Measurements from ENCODE around the gene UGT1A4. TPM values are rescaled to one million over a fixed set of nuclear protein-coding genes. Genes with fewer than 3 reads are reported as not detected.

Gene UGT1A4
- total RNA-seq, 2 donors from 2014 or later = not detected

GRCh38 chr2:233811732-233812131, 93.2 kb downstream of the UGT1A4 start:
- no peaks in the 10 kb centered on the region for H3K4me1 ChIP-seq (replicated peaks)
- no peaks in the 10 kb centered on the region for H3K9me3 ChIP-seq
- 91% methylated on average over 8 of the region's 8 CpGs for WGBS
- H3K36me3 ChIP-seq = no peaks in the 10 kb centered on the region
- no peak for TF ChIP-seq POLR2A (IDR thresholded peaks at IDR 0.05)
- TF ChIP-seq POLR2AphosphoS5 (IDR thresholded peaks at IDR 0.05) = no peak
- no peak for TF ChIP-seq CTCF (IDR thresholded peaks at IDR 0.05)
- H3K4me3 ChIP-seq = no peak overlapping the region
- H3K27me3 ChIP-seq (replicated peaks; ENCODE audit: insufficient read depth) = no peaks in the 10 kb centered on the region
- intact Hi-C loops (cut with DNase I) = no loop called here
- DNase-seq (ENCODE audit: low spot score) = no peak
- no peak overlapping the region for H3K27ac ChIP-seq

- Histone ChIP-seq H3K27me3 (replicated peaks; ENCODE audit: insufficient read depth) (no peaks in the 10 kb centered on the region), H3K4me3 (no peak overlapping the region), H3K27ac (no peak overlapping the region), H3K4me1 (replicated peaks) (no peaks in the 10 kb centered on the region), H3K9me3 (no peaks in the 10 kb centered on the region), H3K36me3 (no peaks in the 10 kb centered on the region)
- no peak for DNase-seq (ENCODE audit: low spot score)
- WGBS = 77% methylated on average over 3 of the region's 3 CpGs
- TF ChIP-seq POLR2A (IDR thresholded peaks at IDR 0.05) (no peak), CTCF (IDR thresholded peaks at IDR 0.05) (no peak), POLR2AphosphoS5 (IDR thresholded peaks at IDR 0.05) (no peak)
- intact Hi-C loops (cut with DNase I) = no loop called here
Observed at GRCh38 chr2:233813236-233814055, 94.9 kb downstream of the UGT1A4 start.

- intact Hi-C loops (cut with DNase I) = no loop called here
- Histone ChIP-seq H3K27me3 (replicated peaks; ENCODE audit: insufficient read depth) (no peaks in the 10 kb centered on the region), H3K9me3 (no peaks in the 10 kb centered on the region), H3K36me3 (no peaks in the 10 kb centered on the region), H3K4me3 (no peak overlapping the region), H3K27ac (no peak overlapping the region), H3K4me1 (replicated peaks) (no peaks in the 10 kb centered on the region)
- DNase-seq (ENCODE audit: low spot score) = no peak
- WGBS = 36% methylated on average over 2 of the region's 2 CpGs
- TF ChIP-seq POLR2A (IDR thresholded peaks at IDR 0.05) (no peak), POLR2AphosphoS5 (IDR thresholded peaks at IDR 0.05) (no peak), CTCF (IDR thresholded peaks at IDR 0.05) (no peak)
Observed at GRCh38 chr2:233814056-233814835, 95.7 kb downstream of the UGT1A4 start.

GRCh38 chr2:233815861-233816260, 97.3 kb downstream of the UGT1A4 start:
- no peak overlapping the region for H3K27ac ChIP-seq
- no peaks in the 10 kb centered on the region for H3K4me1 ChIP-seq (replicated peaks)
- intact Hi-C loops (cut with DNase I) = no loop called here
- no peak for DNase-seq (ENCODE audit: low spot score)
- 77% methylated on average over 6 of the region's 6 CpGs for WGBS
- no peaks in the 10 kb centered on the region for H3K9me3 ChIP-seq
- TF ChIP-seq POLR2A (IDR thresholded peaks at IDR 0.05) (no peak), POLR2AphosphoS5 (IDR thresholded peaks at IDR 0.05) (no peak), CTCF (IDR thresholded peaks at IDR 0.05) (no peak)
- H3K4me3 ChIP-seq = no peak overlapping the region
- no peaks in the 10 kb centered on the region for H3K27me3 ChIP-seq (replicated peaks; ENCODE audit: insufficient read depth)
- H3K36me3 ChIP-seq = no peaks in the 10 kb centered on the region
